HepG2 (cell line): ENCODE data around the gene NFE2. TPM values are rescaled to one million over a fixed set of nuclear protein-coding genes. Genes with fewer than 3 reads are reported as not detected.

ENCODE experiments used
- HMG20A ChIP-seq: IDR thresholded peaks from 2 replicates; pipeline ENCODE4 v1.6.1; 2016; ENCODE audit warnings: borderline replicate concordance
- KAT7 ChIP-seq: IDR thresholded peaks from 2 replicates; pipeline ENCODE4 v1.6.1; 2018; ENCODE audit warnings: borderline replicate concordance, missing compliant biosample characterization
- RELA ChIP-seq: sonication (generic); formaldehyde crosslinking; IDR thresholded peaks from 2 replicates; pipeline ENCODE4 v1.4.0; 2020; ENCODE audit warnings: missing genetic modification reagents
- RFX3 ChIP-seq: IDR thresholded peaks from 2 replicates; pipeline ENCODE4 v1.6.1; 2016; ENCODE audit warnings: missing biosample characterization, missing genetic modification reagents
- SRSF4 ChIP-seq: fragments of 200-400 bp; formaldehyde crosslinking; IDR thresholded peaks from one replicate; pipeline ENCODE4 v1.6.1; 2018; ENCODE audit warnings: mild to moderate bottlenecking, low read depth, low read length, moderate library complexity; ENCODE audit not compliant: poor library complexity, severe bottlenecking
- YY1 ChIP-seq: IDR thresholded peaks from 2 replicates; pipeline ENCODE4 v1.6.1; 2011; ENCODE audit warnings: low read length, low read depth, moderate library complexity, mild to moderate bottlenecking; ENCODE audit not compliant: insufficient read depth, insufficient replicate concordance
- ZNF275 ChIP-seq: sonication (generic); formaldehyde crosslinking; IDR thresholded peaks from 2 replicates; pipeline ENCODE4 v1.8.0; 2022; ENCODE audit warnings: missing genetic modification reagents, mild to moderate bottlenecking, inconsistent platforms, borderline replicate concordance
- ZNF276 ChIP-seq: sonication (generic); formaldehyde crosslinking; IDR thresholded peaks from 2 replicates; pipeline ENCODE4 v1.4.0; 2020; ENCODE audit warnings: mild to moderate bottlenecking, low read depth, missing genetic modification reagents
- ZNF563 ChIP-seq: sonication (generic); formaldehyde crosslinking; IDR thresholded peaks from 2 replicates; pipeline ENCODE4 v1.8.0; 2022; ENCODE audit warnings: mild to moderate bottlenecking, moderate library complexity, missing genetic modification reagents
- ZNF724P ChIP-seq: sonication (generic); formaldehyde crosslinking; IDR thresholded peaks from 2 replicates; pipeline ENCODE4 v1.8.0; 2022; ENCODE audit warnings: missing genetic modification reagents, borderline replicate concordance
- polyA plus RNA-seq, 8 experiments: library from polyadenylated mRNA; depleted of rRNA in 3 of 8; stranded (reverse) in 7 of 8; unstranded in 1 of 8; fragments of >200 nt; fragmentation: Illumina TruSeq in 4 of 8; extraction: Trizol in 4 of 8; gene quantifications; 2 replicates each; pipeline versions ENCODE4 v1.2.1 to v1.2.3, GENCODE V29; 2011 to 2016; ENCODE audit warnings: low read depth in 4 of 8, missing spikeins in 1 of 8, mixed read lengths in 1 of 8; ENCODE audit not compliant: insufficient read depth in 1 of 8
- total RNA-seq, 5 experiments: library from RNA; depleted of rRNA; stranded (reverse); fragments of >200 nt; fragmentation: Illumina TruSeq; extraction: Trizol; gene quantifications; 2 replicates each; pipeline ENCODE4 v1.2.3, GENCODE V29; 2016; ENCODE audit warnings: low read depth in 1 of 5
- TF ChIP-seq, protein P1 (sequence below): sonication (generic); formaldehyde crosslinking; IDR thresholded peaks from 2 replicates; pipeline ENCODE4 v1.5.1; 2020; ENCODE audit warnings: mild to moderate bottlenecking, missing genetic modification reagents, moderate library complexity
- TF ChIP-seq, protein P2 (sequence below): sonication (generic); formaldehyde crosslinking; IDR thresholded peaks from 2 replicates; pipeline ENCODE4 v1.4.0; 2020; ENCODE audit warnings: missing genetic modification reagents
- TF ChIP-seq, protein P3 (sequence below): sonication (generic); formaldehyde crosslinking; IDR thresholded peaks from 2 replicates; pipeline ENCODE4 v1.8.1; 2022; ENCODE audit warnings: mild to moderate bottlenecking, missing genetic modification reagents
- TF ChIP-seq, protein P4 (sequence below): sonication (generic); formaldehyde crosslinking; IDR thresholded peaks from 2 replicates; pipeline ENCODE4 v1.4.0; 2020; ENCODE audit warnings: mild to moderate bottlenecking, missing genetic modification reagents
- TF ChIP-seq, protein P5 (sequence below): sonication (generic); formaldehyde crosslinking; IDR thresholded peaks from 2 replicates; pipeline ENCODE4 v1.5.0; 2020; ENCODE audit warnings: missing genetic modification reagents

The NFE2 gene
- total and polyA plus RNA-seq, 2 of the 13 experiments (the other 11 are each of a cell fraction or from before 2014, with no cell fraction given) = 4.5 to 7.8 TPM

GRCh38 chr12:54294152-54294952, 6.5 kb downstream of the NFE2 start (continued):
- TF ChIP-seq, protein P1, sequence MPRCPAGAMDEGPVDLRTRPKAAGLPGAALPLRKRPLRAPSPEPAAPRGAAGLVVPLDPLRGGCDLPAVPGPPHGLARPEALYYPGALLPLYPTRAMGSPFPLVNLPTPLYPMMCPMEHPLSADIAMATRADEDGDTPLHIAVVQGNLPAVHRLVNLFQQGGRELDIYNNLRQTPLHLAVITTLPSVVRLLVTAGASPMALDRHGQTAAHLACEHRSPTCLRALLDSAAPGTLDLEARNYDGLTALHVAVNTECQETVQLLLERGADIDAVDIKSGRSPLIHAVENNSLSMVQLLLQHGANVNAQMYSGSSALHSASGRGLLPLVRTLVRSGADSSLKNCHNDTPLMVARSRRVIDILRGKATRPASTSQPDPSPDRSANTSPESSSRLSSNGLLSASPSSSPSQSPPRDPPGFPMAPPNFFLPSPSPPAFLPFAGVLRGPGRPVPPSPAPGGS (CRISPR knock-in tag) = 0 out of 2 replicates have a peak, but pooled peaks have one; percentile 53
- 0 out of 2 replicates have a peak, but pooled peaks have one; percentile 22 for TF ChIP-seq RFX3
- peak; percentile 61 for TF ChIP-seq YY1
- no peak; the same call in 1 of the 2 replicates for TF ChIP-seq ZNF563
- no peak for TF ChIP-seq ZNF276 (CRISPR knock-in tag)
- TF ChIP-seq, protein P2, sequence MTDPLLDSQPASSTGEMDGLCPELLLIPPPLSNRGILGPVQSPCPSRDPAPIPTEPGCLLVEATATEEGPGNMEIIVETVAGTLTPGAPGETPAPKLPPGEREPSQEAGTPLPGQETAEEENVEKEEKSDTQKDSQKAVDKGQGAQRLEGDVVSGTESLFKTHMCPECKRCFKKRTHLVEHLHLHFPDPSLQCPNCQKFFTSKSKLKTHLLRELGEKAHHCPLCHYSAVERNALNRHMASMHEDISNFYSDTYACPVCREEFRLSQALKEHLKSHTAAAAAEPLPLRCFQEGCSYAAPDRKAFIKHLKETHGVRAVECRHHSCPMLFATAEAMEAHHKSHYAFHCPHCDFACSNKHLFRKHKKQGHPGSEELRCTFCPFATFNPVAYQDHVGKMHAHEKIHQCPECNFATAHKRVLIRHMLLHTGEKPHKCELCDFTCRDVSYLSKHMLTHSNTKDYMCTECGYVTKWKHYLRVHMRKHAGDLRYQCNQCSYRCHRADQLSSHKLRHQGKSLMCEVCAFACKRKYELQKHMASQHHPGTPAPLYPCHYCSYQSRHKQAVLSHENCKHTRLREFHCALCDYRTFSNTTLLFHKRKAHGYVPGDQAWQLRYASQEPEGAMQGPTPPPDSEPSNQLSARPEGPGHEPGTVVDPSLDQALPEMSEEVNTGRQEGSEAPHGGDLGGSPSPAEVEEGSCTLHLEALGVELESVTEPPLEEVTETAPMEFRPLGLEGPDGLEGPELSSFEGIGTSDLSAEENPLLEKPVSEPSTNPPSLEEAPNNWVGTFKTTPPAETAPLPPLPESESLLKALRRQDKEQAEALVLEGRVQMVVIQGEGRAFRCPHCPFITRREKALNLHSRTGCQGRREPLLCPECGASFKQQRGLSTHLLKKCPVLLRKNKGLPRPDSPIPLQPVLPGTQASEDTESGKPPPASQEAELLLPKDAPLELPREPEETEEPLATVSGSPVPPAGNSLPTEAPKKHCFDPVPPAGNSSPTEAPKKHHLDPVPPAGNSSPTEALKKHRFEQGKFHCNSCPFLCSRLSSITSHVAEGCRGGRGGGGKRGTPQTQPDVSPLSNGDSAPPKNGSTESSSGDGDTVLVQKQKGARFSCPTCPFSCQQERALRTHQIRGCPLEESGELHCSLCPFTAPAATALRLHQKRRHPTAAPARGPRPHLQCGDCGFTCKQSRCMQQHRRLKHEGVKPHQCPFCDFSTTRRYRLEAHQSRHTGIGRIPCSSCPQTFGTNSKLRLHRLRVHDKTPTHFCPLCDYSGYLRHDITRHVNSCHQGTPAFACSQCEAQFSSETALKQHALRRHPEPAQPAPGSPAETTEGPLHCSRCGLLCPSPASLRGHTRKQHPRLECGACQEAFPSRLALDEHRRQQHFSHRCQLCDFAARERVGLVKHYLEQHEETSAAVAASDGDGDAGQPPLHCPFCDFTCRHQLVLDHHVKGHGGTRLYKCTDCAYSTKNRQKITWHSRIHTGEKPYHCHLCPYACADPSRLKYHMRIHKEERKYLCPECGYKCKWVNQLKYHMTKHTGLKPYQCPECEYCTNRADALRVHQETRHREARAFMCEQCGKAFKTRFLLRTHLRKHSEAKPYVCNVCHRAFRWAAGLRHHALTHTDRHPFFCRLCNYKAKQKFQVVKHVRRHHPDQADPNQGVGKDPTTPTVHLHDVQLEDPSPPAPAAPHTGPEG (CRISPR knock-in tag) = no peak
- TF ChIP-seq, protein P3, sequence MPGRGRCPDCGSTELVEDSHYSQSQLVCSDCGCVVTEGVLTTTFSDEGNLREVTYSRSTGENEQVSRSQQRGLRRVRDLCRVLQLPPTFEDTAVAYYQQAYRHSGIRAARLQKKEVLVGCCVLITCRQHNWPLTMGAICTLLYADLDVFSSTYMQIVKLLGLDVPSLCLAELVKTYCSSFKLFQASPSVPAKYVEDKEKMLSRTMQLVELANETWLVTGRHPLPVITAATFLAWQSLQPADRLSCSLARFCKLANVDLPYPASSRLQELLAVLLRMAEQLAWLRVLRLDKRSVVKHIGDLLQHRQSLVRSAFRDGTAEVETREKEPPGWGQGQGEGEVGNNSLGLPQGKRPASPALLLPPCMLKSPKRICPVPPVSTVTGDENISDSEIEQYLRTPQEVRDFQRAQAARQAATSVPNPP = no peak
- TF ChIP-seq HMG20A (CRISPR knock-in tag) = peak; percentile 50
- peak; percentile 24; the same call in 1 of the 2 replicates for TF ChIP-seq ZNF724P
- TF ChIP-seq SRSF4 = no peak
- TF ChIP-seq RELA (CRISPR knock-in tag) = no peak
- no peak for TF ChIP-seq ZNF275
- peak; percentile 38; the same call in 1 of the 2 replicates for TF ChIP-seq KAT7 (CRISPR knock-in tag)
- TF ChIP-seq, protein P4, sequence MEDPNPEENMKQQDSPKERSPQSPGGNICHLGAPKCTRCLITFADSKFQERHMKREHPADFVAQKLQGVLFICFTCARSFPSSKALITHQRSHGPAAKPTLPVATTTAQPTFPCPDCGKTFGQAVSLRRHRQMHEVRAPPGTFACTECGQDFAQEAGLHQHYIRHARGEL (CRISPR knock-in tag) = no peak
- TF ChIP-seq, protein P5, sequence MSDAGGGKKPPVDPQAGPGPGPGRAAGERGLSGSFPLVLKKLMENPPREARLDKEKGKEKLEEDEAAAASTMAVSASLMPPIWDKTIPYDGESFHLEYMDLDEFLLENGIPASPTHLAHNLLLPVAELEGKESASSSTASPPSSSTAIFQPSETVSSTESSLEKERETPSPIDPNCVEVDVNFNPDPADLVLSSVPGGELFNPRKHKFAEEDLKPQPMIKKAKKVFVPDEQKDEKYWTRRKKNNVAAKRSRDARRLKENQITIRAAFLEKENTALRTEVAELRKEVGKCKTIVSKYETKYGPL (CRISPR knock-in tag) = no peak
